GM12864 (cell line): Measurements from ENCODE around the gene ATXN2L.
"Not testable (repeated sequence)": the region's sequence is repeated elsewhere in the genome, so short reads cannot be mapped to it uniquely, and the experiment has no call there.

ENCODE experiments used
- DNase-seq: peaks from one replicate; pipeline ENCODE4 v3.0.0-alpha.2; 2011; ENCODE audit warnings: low read depth
- H3K4me3 ChIP-seq: 2 replicates; pipeline ENCODE4 v1.5.1; 2011; ENCODE audit warnings: mild to moderate bottlenecking, low read depth, low read length, control low read depth
- CTCF ChIP-seq: IDR thresholded peaks from 2 replicates; pipeline ENCODE4 v1.5.1; 2011; ENCODE audit warnings: low read depth, mild to moderate bottlenecking, moderate library complexity, low read length, control low read depth, inconsistent platforms; ENCODE audit errors: missing control alignments

Gene ATXN2L, protein sequence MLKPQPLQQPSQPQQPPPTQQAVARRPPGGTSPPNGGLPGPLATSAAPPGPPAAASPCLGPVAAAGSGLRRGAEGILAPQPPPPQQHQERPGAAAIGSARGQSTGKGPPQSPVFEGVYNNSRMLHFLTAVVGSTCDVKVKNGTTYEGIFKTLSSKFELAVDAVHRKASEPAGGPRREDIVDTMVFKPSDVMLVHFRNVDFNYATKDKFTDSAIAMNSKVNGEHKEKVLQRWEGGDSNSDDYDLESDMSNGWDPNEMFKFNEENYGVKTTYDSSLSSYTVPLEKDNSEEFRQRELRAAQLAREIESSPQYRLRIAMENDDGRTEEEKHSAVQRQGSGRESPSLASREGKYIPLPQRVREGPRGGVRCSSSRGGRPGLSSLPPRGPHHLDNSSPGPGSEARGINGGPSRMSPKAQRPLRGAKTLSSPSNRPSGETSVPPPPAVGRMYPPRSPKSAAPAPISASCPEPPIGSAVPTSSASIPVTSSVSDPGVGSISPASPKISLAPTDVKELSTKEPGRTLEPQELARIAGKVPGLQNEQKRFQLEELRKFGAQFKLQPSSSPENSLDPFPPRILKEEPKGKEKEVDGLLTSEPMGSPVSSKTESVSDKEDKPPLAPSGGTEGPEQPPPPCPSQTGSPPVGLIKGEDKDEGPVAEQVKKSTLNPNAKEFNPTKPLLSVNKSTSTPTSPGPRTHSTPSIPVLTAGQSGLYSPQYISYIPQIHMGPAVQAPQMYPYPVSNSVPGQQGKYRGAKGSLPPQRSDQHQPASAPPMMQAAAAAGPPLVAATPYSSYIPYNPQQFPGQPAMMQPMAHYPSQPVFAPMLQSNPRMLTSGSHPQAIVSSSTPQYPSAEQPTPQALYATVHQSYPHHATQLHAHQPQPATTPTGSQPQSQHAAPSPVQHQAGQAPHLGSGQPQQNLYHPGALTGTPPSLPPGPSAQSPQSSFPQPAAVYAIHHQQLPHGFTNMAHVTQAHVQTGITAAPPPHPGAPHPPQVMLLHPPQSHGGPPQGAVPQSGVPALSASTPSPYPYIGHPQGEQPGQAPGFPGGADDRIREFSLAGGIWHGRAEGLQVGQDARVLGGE

DNA sequence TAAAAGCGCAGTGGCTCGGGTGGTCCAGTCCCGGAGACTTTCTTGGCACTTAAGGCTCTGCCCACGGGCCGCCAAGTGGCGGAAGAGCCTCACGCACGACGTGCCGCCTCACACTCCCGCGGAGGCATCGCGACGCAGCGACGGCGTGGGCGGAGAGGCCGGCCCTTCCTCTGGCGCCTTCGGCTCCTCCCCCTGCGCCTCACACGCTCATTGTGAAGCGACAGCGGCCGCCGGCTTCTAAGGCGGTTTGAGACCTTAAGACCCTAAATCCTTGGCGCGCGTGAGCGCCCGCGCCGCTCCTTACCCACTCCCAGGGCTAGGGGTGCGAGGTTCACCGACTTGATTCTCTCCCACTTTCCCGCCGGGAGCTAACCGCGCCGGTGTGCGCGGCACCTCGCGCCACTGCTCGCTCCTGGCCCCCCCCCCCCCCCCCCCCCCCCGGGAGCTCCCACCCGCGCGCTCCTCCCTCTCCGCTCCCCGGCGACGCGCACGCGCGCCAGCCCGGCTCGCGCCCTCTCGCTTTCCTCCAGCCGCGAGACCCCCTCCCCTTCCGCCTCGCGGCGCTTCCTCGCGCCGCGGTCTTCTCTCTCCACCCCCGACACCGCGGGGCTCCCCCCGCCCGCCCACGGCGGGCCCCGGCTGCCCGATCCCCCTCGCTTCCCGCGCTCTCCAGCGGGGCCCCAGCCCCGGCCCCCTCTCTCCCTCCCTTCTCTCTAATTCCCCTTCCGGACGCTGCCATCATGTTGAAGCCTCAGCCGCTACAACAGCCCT lies at the start of gene ATXN2L:
Gene ATXN2L, plus strand, starts transcription at position 480 of the 771 bp plus-strand sequence. Its CDS starts 261 bp downstream, at position 741.
- peak; percentile 92 for DNase-seq

DNA sequence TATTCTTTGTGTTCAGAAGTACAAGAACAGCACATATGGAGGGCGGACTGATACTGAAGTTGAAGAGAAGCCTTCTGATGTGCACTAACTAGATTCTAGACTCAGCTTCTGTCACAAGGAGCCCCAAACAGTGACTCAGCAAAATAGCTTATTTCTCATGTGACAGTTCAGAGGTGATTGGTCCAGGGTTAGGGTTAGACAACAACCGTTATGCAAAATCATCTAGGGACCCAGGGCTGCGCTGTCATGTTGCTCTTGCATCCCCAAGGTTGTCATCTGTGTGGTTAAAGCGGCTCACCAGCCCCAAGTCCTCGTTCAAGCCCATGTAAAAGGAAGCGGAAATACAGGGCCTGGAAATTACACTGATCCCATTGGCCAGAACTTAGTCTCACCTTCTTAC lies 41.1 kb upstream of the ATXN2L start:
- not testable (repeated sequence) for H3K4me3 ChIP-seq, DNase-seq

More for the DNA sequence above, at the start of gene ATXN2L:
- H3K4me3 ChIP-seq: peak within 1 kb of the TSS; percentile 65
- TF ChIP-seq CTCF: no peak

- not testable (repeated sequence) for DNase-seq, H3K4me3 ChIP-seq
These were observed 40.4 kb upstream of the ATXN2L start for GRCh38 chr16:28782357-28782756.

DNA sequence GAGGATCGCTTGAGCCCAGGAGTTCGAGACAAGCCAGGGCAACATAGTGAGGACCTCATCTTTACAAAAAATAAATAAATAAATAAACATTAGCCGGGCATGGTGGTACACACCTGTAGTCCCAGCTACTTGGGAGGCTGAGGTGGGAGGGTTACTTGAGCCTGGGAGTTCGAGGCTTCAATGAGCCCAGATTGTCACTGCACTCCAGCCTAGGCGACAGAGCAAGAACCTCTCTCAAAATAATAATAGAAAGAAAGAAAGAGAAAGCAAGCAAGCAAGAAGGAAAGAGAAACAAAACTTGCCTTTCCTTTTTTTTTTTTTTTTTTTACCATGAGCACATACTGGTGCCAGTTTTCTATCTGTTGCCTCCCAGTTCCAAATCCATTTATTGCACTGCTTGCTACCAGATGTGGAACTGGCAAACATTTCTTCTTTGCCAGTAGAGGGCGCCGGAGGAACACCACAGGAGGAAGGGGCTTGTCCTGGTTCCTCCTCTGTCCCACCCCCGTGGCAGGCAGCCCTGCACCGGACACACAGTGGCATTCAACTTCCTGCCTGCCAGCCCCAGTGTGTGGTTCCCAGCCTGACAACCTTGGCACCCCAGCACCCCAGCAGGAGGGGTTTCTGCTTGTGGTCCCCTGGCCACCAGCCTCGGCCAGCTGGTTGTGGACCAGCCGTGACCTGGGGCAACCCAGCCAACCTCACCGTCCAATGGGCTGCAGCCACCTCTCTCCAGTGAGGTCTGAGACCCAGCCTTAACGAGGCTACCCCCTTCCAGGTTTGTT lies 20.4 kb upstream of the ATXN2L start:
- not testable (repeated sequence) for DNase-seq, H3K4me3 ChIP-seq

- H3K4me3 ChIP-seq, DNase-seq: not testable (repeated sequence)
These were observed 15.2 kb upstream of the ATXN2L start for GRCh38 chr16:28807445-28808120.

DNA sequence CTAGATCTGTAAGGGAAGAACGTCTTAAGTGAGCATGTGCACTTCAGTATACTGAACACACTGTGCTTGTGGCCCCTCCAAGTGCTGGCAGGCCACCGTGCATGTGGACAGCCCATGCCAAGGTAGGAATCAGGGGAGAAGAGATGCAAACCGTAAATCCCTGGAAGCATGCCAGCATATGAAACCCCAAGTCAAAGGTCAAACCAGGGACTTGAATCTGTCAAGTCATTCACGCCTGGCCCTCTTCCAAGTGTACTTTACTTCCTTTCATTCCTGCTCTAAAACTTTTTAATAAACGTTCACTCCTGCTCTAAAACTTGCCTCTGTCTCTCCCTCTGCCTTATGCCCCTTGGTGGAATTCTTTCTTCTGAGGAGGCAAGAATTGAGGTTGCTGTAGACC lies 2.8 kb upstream of the ATXN2L start:
- TF ChIP-seq CTCF: no peak
- no peak for DNase-seq
- no peak overlapping the region for H3K4me3 ChIP-seq

- not testable (repeated sequence) for DNase-seq, H3K4me3 ChIP-seq
These were observed 2.3 kb upstream of the ATXN2L start for GRCh38 chr16:28820546-28820945.

DNA sequence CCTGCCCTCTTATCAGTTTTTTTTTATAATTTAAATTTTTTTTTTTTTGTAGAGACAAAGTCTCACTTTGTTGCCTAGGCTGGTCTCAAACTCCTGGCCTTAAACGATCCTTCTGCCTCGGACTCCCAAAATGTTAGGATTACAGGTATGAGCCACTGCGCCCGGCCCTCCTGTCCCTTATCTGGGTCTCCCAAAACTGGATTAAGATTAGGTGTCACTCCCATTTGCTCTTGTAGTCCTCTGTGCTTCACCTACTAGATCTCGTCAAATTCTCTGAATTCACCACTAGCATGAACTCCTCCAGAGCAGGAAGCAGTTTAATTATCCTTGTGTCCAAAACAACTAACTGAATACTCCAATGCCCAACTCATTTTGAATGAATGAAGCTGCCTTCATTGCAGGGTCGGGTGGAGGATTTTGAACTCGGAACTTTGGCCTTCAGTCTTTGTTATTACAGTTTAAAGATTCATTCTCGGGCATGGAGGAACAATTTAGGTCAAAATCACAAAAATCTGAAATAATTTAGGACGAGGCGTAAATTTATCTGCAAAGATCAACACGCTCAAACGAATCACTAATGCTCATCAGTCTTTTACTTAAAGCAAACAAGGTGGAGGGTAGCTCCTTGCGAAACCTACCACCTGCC lies 802 bp upstream of the ATXN2L start:
- DNase-seq: no peak
- no peak for TF ChIP-seq CTCF
- H3K4me3 ChIP-seq: peak overlapping the region; percentile 65
